DOHH2 (cell line): ENCODE results near the gene CR1L.

ENCODE experiments used
- CTCF ChIP-seq: fragments of 200-600 bp; sonication (generic); IDR thresholded peaks from one replicate; pipeline ENCODE4 v1.5.1; 2014; ENCODE audit warnings: antibody characterized with exemption, mild to moderate bottlenecking, low read depth, low read length; ENCODE audit not compliant: poor library complexity, severe bottlenecking
- EZH2phosphoT487 ChIP-seq: fragments of 200-600 bp; sonication (generic); IDR thresholded peaks from 2 replicates; pipeline ENCODE4 v1.6.1; 2017; ENCODE audit warnings: borderline replicate concordance, mild to moderate bottlenecking, antibody characterized with exemption, low read length, moderate library complexity, mixed read lengths

GRCh38 chr1:207649865-207650580, 5.1 kb downstream of the CR1L start:
- TF ChIP-seq CTCF (no peak), EZH2phosphoT487 (no peak)
